Activated naive CD8-positive, alpha-beta T cell (primary cell): ENCODE data around the gene LRRC4B.

Source experiments
- H3K27ac Mint-ChIP-seq: one replicate; pipeline ENCODE4 v1.8.0; 2021; ENCODE audit warnings: mixed read lengths
- H3K27me3 Mint-ChIP-seq: one replicate; pipeline ENCODE4 v1.8.0; 2021; ENCODE audit warnings: mixed read lengths
- H3K36me3 Mint-ChIP-seq: one replicate; pipeline ENCODE4 v1.8.0; 2021; ENCODE audit warnings: mixed read lengths
- H3K4me1 Mint-ChIP-seq: one replicate; pipeline ENCODE4 v1.8.0; 2021; ENCODE audit warnings: low read depth, mixed read lengths
- H3K4me3 Mint-ChIP-seq: one replicate; pipeline ENCODE4 v1.8.0; 2021; ENCODE audit warnings: mild to moderate bottlenecking, mixed read lengths
- H3K9me3 Mint-ChIP-seq: one replicate; pipeline ENCODE4 v1.8.0; 2021; ENCODE audit warnings: low read depth, mixed read lengths

The LRRC4B gene

GRCh38 chr19:50512112-50512998 lies 55.9 kb downstream of the LRRC4B start:
- peaks cover 3% of the 10 kb centered on the region for H3K27me3 Mint-ChIP-seq
- peaks cover 13% of the 10 kb centered on the region for H3K4me1 Mint-ChIP-seq
- H3K4me3 Mint-ChIP-seq: no peak overlapping the region
- no peak overlapping the region for H3K27ac Mint-ChIP-seq
- no peaks in the 10 kb centered on the region for H3K9me3 Mint-ChIP-seq
- H3K36me3 Mint-ChIP-seq: no peaks in the 10 kb centered on the region

DNA sequence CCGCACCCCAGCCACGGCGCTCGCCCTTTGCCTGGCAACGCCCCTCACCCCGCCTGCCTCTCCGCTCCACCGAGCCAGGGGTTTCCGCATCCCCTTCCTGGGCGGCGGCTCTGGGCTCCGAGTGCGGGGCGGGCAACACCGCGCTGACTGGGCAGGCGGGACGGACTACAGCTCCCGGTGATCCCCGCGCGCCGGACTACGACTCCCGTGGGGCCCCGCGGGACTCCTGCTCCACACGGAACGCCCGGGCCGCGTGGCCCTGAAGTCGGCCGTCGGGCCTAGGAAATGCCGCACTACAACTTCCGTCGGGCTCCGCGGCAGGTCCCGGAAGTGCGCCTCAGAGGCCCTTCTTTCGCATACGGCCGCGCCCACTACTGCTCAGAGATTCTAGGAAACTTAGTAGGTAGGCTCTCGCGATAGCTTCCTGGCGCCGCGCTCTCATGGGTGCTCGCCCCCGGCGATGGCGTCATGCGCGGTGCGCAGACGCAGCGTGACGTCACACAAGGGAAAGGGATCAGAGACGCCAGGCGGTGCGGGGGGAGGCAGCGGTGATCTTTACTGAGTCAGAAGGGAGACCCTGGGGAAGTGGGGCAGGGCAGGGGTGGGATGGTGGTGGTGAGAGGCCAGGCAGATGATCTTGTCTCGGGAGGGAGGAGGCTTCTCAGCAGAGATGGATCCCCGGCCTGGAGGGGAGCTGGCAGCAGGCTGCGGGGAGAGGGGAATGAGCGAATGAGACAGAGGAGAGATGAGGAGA lies 57.0 kb downstream of the LRRC4B start, which contains the start of gene JOSD2:
Gene JOSD2 (minus strand): TSS at position 123 of the 754 bp plus-strand sequence. CDS start 760 bp downstream, outside the sequence.
- Mint-ChIP-seq H3K9me3 (no peaks in the 10 kb centered on the region), H3K36me3 (no peaks in the 10 kb centered on the region), H3K4me3 (peak within 1 kb of the TSS; percentile 94), H3K4me1 (peaks cover 13% of the 10 kb centered on the region), H3K27me3 (peaks cover 3% of the 10 kb centered on the region), H3K27ac (peak within 1 kb of the TSS; percentile 97)

- Mint-ChIP-seq H3K4me1 (peaks cover 13% of the 10 kb centered on the region), H3K4me3 (peak overlapping the region; percentile 94), H3K36me3 (no peaks in the 10 kb centered on the region), H3K27ac (peak overlapping the region; percentile 97), H3K9me3 (no peaks in the 10 kb centered on the region), H3K27me3 (peaks cover 3% of the 10 kb centered on the region)
Measured at GRCh38 chr19:50510700-50511068, 57.6 kb downstream of the LRRC4B start.

- Mint-ChIP-seq H3K36me3 (no peaks in the 10 kb centered on the region), H3K9me3 (no peaks in the 10 kb centered on the region)
Measured at GRCh38 chr19:50510121-50510670, 58.0 kb downstream of the LRRC4B start.

GRCh38 chr19:50509366-50509765 lies 58.9 kb downstream of the LRRC4B start:
- Mint-ChIP-seq H3K4me3 (peak overlapping the region; percentile 60), H3K4me1 (peaks cover 13% of the 10 kb centered on the region), H3K27ac (peak overlapping the region; percentile 54), H3K9me3 (no peaks in the 10 kb centered on the region), H3K27me3 (peaks cover 2% of the 10 kb centered on the region), H3K36me3 (no peaks in the 10 kb centered on the region)

More at GRCh38 chr19:50510121-50510670, 58.0 kb downstream of the LRRC4B start:
- Mint-ChIP-seq H3K4me3 (peak overlapping the region; percentile 94), H3K27ac (peak overlapping the region; percentile 97), H3K27me3 (peaks cover 3% of the 10 kb centered on the region), H3K4me1 (peaks cover 13% of the 10 kb centered on the region)

- H3K27me3 Mint-ChIP-seq: no peaks in the 10 kb centered on the region
- H3K9me3 Mint-ChIP-seq: no peaks in the 10 kb centered on the region
- H3K36me3 Mint-ChIP-seq: no peaks in the 10 kb centered on the region
- H3K4me3 Mint-ChIP-seq: peak overlapping the region; percentile 53
- H3K27ac Mint-ChIP-seq: peak overlapping the region; percentile 58
- peaks cover 13% of the 10 kb centered on the region for H3K4me1 Mint-ChIP-seq
Measured at GRCh38 chr19:50508843-50509190, 59.4 kb downstream of the LRRC4B start.

- Mint-ChIP-seq H3K4me3 (no peak overlapping the region), H3K27me3 (no peaks in the 10 kb centered on the region), H3K36me3 (no peaks in the 10 kb centered on the region), H3K4me1 (peaks cover 13% of the 10 kb centered on the region), H3K9me3 (no peaks in the 10 kb centered on the region), H3K27ac (no peak overlapping the region)
Measured at GRCh38 chr19:50507376-50507775, 60.9 kb downstream of the LRRC4B start.

- Mint-ChIP-seq H3K27me3 (no peaks in the 10 kb centered on the region), H3K4me1 (peaks cover 11% of the 10 kb centered on the region), H3K9me3 (no peaks in the 10 kb centered on the region), H3K27ac (no peak overlapping the region), H3K36me3 (no peaks in the 10 kb centered on the region), H3K4me3 (no peak overlapping the region)
Measured at GRCh38 chr19:50506700-50507099, 61.5 kb downstream of the LRRC4B start.

DNA sequence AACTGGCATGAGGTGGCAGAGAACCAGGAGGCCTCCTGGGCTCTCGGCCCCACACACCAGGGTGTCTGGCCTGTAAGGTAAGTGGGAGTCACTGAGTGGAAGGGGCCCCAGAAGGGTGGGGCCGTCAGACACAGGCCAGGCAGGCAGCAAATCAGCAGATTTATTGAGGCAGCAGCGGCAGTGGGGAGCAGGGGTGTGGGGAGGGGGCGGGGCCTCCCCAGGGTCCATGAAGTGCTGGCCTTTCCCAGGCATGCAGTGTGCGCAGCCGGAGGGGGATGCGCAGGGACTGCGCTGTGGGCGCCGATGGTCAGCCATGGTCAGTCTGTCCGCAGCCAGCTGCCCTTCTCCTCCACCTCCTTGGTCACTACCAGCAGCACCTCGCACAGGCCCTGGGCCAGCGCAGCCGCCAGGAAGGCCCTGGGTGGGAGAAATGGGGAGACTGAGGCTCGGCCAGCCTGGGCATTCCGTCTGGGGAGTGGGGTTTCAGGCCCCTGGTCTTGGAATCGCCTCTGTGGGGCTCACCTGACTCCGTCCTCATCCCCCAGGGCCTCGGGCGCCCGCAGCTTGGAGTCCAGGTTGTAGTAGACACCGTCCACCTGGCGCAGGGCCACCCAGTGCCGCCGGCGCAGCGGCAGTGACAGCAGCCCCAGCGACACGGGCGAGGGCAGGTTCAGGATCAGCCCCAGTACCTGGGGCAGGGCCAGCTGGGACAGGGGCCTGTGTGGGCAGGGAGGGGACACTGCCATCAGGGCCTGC lies 62.2 kb downstream of the LRRC4B start:
- no peaks in the 10 kb centered on the region for H3K9me3 Mint-ChIP-seq
- H3K27ac Mint-ChIP-seq: no peak overlapping the region
- H3K4me3 Mint-ChIP-seq: no peak overlapping the region
- peaks cover 8% of the 10 kb centered on the region for H3K4me1 Mint-ChIP-seq
- H3K36me3 Mint-ChIP-seq: no peaks in the 10 kb centered on the region
- H3K27me3 Mint-ChIP-seq: no peaks in the 10 kb centered on the region

- H3K36me3 Mint-ChIP-seq: no peaks in the 10 kb centered on the region
- H3K9me3 Mint-ChIP-seq: no peaks in the 10 kb centered on the region
- no peaks in the 10 kb centered on the region for H3K4me1 Mint-ChIP-seq
- no peak overlapping the region for H3K27ac Mint-ChIP-seq
- no peak overlapping the region for H3K4me3 Mint-ChIP-seq
- no peaks in the 10 kb centered on the region for H3K27me3 Mint-ChIP-seq
Measured at GRCh38 chr19:50501568-50502475, 66.4 kb downstream of the LRRC4B start.

DNA sequence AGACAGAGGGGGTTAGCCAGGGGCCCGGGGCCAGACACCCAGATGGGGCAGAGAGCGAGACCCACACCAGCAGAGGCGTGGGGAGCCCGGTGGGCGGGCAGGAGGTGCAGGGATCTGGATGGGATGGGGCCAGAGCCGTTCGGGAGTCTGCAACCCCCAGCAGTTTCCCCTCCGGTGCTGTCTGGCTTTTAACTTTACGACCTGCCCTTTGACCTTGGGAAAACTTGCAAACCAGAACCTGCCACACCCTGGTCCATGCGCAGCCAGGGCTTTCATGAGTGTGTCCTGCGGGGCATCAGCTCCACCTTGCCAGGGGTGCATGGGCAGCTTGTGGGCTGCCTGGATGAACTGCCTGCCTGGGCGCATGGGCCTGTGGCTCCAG lies 67.1 kb downstream of the LRRC4B start:
- H3K36me3 Mint-ChIP-seq: no peaks in the 10 kb centered on the region
- H3K27me3 Mint-ChIP-seq: no peaks in the 10 kb centered on the region

DNA sequence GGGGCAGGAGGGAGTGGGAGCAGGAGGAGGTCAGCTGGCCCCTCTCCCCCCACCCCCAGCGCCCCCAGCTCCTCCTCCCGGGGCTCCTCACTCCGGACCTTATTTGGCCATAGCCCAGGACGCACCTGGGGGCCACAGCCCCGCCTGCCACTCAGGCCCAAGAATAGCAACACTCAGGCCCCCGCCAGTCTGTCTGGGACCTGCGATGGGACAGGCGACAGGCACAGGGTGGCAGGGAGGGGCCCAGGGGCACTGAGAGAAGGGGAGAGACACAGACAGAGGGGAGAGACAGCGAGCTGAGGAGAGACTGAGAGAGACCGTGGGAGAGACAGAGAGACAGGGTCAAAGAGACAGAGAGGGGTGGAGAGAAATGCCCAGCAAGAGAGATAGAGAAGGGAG lies 67.5 kb downstream of the LRRC4B start:
- no peak overlapping the region for H3K27ac Mint-ChIP-seq
- no peak overlapping the region for H3K4me3 Mint-ChIP-seq
- no peaks in the 10 kb centered on the region for H3K9me3 Mint-ChIP-seq
- no peaks in the 10 kb centered on the region for H3K36me3 Mint-ChIP-seq
- no peaks in the 10 kb centered on the region for H3K4me1 Mint-ChIP-seq
- H3K27me3 Mint-ChIP-seq: no peaks in the 10 kb centered on the region

More for the DNA sequence above, 67.1 kb downstream of the LRRC4B start:
- Mint-ChIP-seq H3K27ac (no peak overlapping the region), H3K4me1 (no peaks in the 10 kb centered on the region), H3K9me3 (no peaks in the 10 kb centered on the region), H3K4me3 (no peak overlapping the region)

DNA sequence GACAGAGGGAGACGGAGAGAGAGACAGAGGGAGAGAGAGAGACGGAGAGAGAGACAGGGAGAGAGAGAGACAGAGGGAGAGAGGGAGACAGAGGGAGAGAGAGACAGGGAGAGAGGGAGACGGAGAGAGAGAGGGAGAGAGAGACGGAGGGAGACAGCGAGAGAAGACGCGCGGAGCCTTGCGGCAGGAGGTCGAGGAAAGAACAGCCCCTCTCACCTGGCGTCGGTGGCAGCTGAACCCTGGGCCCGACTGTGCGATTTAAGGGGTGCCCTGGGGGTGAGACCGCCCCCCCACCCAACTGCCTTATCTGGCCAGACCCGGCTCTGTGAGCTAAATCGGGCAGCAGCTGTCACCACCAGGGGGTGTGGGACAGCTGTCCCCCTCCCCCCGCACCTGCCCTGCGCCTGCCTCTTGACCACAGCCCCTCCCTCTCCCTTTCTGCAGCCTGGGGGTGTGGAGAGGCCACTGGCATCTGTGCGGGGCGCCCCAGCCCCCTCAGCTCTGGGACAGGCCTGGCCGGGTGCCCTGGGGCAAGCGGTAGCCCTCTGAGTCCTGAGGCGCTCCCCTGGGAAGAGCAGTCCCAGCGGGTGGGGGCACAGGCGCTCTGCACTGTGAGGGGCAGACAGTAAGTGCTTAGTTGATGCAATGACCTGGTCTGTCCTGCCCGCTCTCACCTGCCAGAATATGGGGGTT lies 68.0 kb downstream of the LRRC4B start:
- Mint-ChIP-seq H3K27me3 (no peaks in the 10 kb centered on the region), H3K9me3 (no peaks in the 10 kb centered on the region), H3K36me3 (no peaks in the 10 kb centered on the region), H3K27ac (no peak overlapping the region), H3K4me3 (no peak overlapping the region), H3K4me1 (no peaks in the 10 kb centered on the region)
